GM10248 (cell line): Measurements from ENCODE around the gene CHD5.
"Not testable (repeated sequence)": the region's sequence is repeated elsewhere in the genome, so short reads cannot be mapped to it uniquely, and the experiment has no call there.

ENCODE experiments used
- CTCF ChIA-PET: fragments of 300-600 bp; sonication (Branson Sonifier 250); formaldehyde crosslinking; extraction: SDS; loops from one replicate; lab custom pipeline; 2021; ENCODE audit warnings: antibody characterized with exemption; lab: Yijun Ruan, JAX
- POLR2A ChIA-PET: fragments of 350-650 bp; sonication (Branson Sonifier 250); formaldehyde crosslinking; extraction: SDS; loops from one replicate; lab custom pipeline; 2020; ENCODE audit warnings: antibody characterized with exemption; lab: Yijun Ruan, JAX
- DNase-seq: peaks from one replicate; pipeline ENCODE4 v3.0.0; 2012; ENCODE audit errors: extremely low spot score
- TF ChIP-seq, protein P1 (sequence below): IDR thresholded peaks from 2 replicates; pipeline ENCODE4 v1.5.1; 2012; ENCODE audit warnings: mild to moderate bottlenecking, low read depth; ENCODE audit errors: extremely low read depth, missing control alignments, control extremely low read depth

Gene CHD5

DNA sequence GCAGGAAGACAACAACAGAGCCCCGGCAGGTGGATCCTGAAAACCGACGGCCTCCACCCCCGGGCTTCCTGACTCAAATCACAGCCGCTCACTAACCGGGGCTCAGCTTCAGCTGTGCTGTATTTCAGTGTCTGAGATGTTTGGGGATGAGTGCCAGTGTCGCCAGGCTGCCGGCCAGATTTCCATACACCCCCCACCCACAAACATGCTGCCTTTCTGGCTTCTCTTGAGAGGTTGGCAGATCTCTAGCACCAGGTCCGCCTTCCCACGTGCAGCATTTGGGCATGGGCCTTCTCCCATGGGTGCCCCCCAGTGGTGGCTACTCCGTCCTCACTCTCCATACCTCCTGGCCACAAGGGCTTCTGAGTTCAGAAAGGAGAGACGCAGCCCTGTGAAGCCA, 99.7 kb downstream of the CHD5 start:
- ChIA-PET CTCF (no interaction called here), POLR2A (no interaction called here)
- no peak for DNase-seq
- TF ChIP-seq, protein P1, sequence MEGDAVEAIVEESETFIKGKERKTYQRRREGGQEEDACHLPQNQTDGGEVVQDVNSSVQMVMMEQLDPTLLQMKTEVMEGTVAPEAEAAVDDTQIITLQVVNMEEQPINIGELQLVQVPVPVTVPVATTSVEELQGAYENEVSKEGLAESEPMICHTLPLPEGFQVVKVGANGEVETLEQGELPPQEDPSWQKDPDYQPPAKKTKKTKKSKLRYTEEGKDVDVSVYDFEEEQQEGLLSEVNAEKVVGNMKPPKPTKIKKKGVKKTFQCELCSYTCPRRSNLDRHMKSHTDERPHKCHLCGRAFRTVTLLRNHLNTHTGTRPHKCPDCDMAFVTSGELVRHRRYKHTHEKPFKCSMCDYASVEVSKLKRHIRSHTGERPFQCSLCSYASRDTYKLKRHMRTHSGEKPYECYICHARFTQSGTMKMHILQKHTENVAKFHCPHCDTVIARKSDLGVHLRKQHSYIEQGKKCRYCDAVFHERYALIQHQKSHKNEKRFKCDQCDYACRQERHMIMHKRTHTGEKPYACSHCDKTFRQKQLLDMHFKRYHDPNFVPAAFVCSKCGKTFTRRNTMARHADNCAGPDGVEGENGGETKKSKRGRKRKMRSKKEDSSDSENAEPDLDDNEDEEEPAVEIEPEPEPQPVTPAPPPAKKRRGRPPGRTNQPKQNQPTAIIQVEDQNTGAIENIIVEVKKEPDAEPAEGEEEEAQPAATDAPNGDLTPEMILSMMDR, result no peak

DNA sequence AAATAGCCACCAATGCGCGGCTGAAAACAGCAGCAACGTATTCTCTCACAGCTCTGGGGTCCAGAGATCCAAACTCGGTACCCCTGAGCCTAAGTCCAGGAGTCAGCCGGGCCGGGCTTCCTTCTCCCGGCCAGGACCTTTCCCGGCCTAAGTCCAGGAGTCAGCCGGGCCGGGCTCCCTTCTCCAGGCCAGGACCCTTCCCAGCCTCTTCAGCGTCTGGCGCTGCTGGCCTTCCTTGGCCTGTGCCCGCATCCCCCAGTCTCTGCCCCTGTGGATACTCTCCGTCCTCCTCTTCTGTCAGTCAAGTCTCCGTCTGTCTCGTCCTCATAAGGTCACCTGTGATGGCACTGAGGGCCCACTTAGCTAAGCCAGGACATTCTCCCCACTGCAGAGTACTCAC, 102.2 kb downstream of the CHD5 start:
- ChIA-PET CTCF (no interaction called here), POLR2A (interaction anchor here (0.5 kb wide), 1 partner anchor 60 kb away, joined by 5 read pairs; no protein-coding TSS in a partner anchor)
- TF ChIP-seq, protein P1, result no peak
- no peak for DNase-seq

DNA sequence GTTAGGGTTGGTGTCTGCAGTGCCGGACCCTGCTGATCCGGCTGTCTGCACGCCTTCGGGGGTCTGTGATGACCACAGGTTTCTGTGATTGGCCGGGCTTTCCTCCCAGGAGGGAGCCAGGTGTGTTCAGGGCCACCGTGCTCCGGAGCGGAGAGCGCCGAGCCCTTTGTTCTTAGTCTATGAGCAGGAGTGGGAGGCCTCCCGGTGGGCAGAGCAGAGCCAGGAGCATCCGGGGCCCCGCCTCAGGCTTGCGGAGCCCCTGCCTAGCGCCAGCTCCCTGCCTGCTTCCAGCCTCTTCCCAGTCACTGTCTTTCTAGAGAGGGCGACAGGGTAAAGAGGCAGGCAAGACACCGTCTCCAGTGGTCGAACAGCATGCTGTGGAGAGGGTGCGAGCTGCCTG, 102.6 kb downstream of the CHD5 start:
- DNase-seq, result no peak
- TF ChIP-seq, protein P1, result no peak
- ChIA-PET CTCF (no interaction called here), POLR2A (interaction anchor here (0.5 kb wide), 1 partner anchor 60 kb away, joined by 5 read pairs; no protein-coding TSS in a partner anchor)

DNA sequence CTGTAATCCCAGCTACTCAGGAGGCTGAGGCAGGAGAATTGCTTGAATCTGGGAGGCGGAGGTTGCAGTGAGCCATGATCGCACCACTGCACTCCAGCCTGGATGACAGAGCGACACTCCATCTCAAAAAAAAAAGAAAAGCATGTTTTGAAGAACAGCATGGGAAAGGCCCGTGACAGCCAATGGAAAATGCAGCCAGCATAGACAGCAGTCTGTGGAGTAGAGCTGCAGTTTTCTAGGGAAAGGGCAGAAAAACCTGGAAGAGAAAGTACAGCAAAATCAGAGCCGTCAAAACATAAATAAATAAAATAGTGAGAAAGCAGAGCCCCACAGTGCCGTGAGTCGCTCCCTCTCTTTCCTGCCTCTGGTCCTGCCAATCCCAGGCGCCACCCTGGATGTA, 103.1 kb downstream of the CHD5 start:
- POLR2A ChIA-PET, CTCF ChIA-PET, DNase-seq: not testable (repeated sequence)

DNA sequence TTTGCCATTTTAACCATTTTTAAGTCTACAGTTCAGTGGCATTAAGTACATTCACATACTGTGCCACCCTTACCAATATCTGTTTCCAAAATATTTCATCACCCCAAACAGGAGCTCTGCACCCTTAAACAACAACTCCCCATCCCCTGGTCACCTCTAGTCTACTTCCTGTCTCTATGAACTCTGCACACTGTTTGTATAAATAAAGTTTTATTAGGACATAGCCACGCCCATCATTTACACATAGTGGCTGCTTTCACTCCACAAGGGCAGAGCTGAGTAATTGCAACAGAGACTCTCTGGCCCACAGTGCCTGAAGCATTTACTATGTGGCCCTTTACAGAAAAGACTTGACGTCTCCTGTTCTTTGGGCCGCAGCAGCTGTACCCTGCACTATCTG, 104.4 kb downstream of the CHD5 start:
- CTCF ChIA-PET, result interaction anchor here (1.4 kb wide), 1 partner anchor 272 kb away, joined by 4 read pairs; no protein-coding TSS in a partner anchor
- TF ChIP-seq, protein P1, result no peak
- POLR2A ChIA-PET, result no interaction called here
- DNase-seq, result no peak

DNA sequence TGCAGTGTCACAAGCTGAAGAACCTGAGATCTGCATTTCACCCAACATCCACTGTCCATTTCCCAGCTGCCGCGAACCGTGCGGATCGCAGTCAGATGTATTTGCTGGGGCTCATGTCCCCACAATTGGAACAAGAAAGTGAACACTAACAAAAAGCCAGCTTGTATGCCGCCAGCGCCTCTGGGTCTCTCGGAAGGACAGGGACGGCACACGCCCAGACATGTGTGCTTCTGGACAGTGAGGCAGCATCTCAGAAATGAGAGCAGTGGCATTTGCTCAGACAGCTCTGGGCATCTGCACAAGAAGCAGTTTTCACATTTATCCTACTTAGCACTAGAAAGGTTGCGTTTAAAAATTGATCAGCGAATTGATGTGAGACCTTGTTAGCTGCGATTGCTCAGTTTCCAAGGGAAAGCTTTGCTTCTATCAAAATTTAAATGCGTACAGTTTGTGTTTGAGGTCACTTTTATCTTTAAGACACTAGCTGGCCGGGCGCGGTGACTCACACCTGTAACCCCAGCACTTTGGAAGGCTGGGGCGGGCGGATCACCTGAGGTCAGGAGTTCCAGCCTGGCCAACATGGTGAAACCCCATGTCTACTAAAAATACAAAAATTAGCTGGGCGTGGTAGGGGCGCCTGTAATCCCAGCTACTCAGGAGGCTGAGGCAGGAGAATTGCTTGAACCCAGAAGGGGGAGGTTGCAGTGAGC, 105.8 kb downstream of the CHD5 start:
- TF ChIP-seq, protein P1, result no peak
- DNase-seq, result no peak
- ChIA-PET CTCF (interaction anchor here (1.7 kb wide), 1 partner anchor 172 kb away, joined by 7 read pairs; no protein-coding TSS in a partner anchor), POLR2A (no interaction called here)

DNA sequence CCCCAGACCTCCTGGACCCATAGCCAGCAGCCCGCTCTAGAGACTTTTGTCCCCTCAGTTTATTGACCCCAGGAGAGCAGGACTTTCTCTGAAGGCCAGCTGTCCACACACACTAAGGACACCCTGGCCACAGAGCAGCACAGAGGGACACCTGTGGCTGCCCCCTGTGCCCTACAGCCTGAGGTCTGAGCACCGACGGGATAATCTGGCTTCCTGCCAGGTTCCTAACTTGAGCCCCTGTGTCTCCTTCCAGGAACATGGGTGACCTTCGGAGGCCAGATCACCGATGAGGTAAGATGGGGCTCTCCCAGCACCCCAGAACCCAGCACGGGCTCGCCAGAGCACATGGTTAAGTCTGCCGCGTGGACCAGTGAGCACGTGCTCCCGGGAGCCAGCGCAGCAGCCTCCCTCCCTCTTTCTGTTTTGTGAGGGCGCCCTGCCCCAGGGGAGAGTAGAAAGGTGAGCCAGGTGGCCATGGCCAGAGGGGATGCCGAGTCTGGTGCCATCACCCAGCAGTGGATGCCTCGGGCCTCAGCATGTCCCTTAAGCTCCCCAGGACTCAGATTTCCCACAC, 106.6 kb downstream of the CHD5 start:
- ChIA-PET POLR2A (no interaction called here), CTCF (interaction anchor here (1.7 kb wide), 1 partner anchor 173 kb away, joined by 7 read pairs; no protein-coding TSS in a partner anchor)
- TF ChIP-seq, protein P1, result no peak
- DNase-seq, result no peak
